NB4 (cell line): ENCODE measurements around the gene FAM98A.

Source experiments
- CTCF ChIP-seq: IDR thresholded peaks from one replicate; pipeline ENCODE4 v1.5.1; 2012; ENCODE audit warnings: low read depth, low read length
- MYC ChIP-seq: IDR thresholded peaks from 2 replicates; pipeline ENCODE4 v1.6.1; 2011; ENCODE audit warnings: low read depth, low read length
- POLR2A ChIP-seq: IDR thresholded peaks from 2 replicates; pipeline ENCODE4 v1.6.1; 2011; ENCODE audit warnings: mild to moderate bottlenecking; ENCODE audit not compliant: insufficient read length; ENCODE audit errors: extremely low read depth

DNA sequence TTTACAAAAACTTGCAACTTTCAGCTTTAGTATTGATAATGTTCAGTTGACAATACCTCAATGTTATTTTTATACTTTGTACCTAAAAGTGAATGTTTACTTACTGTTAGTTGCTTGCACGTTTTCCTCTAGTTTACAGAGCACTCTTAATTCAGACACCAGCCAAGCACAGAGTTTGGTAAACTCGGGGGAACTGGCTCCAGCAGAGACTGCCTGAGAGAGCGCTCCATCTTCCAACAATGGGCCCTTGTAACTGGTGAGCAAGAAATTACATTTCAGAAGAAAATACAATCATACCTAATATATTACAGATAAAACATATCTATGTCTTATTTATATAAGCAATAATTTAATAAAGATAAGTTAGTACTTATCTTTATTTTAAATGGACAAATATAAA lies 3.7 kb downstream of the FAM98A start:
- TF ChIP-seq CTCF (no peak), POLR2A (no peak), MYC (no peak)
